IMR-90 (cell line): ENCODE results near the gene GARIN6. TPM values are rescaled to one million over a fixed set of nuclear protein-coding genes. Genes with fewer than 3 reads are reported as not detected.

ENCODE experiments used
- ATAC-seq: fragments of 200-7000 bp; cut with Tn5 transposase; 2 replicates; pipeline ENCODE4 v1.9.1; 2020; ENCODE audit warnings: low read depth, mild to moderate bottlenecking, moderate library complexity
- BruUV-seq: library from RNA; stranded (reverse); fragments of 400-500 nt; replicated peaks from 2 replicates; lab custom pipeline; 2021; lab: Mats Ljungman, UMichigan
- CTCF ChIA-PET: fragments of 300-600 bp; formaldehyde crosslinking; extraction: SDS; loops from one replicate; lab custom pipeline; 2021; ENCODE audit warnings: antibody characterized with exemption; lab: Yijun Ruan, JAX
- POLR2A ChIA-PET: fragments of 300-600 bp; sonication (Branson Sonifier 250); formaldehyde crosslinking; loops from one replicate; lab custom pipeline; 2022; ENCODE audit warnings: antibody characterized with exemption; ENCODE audit not compliant: unreplicated experiment; lab: Charles Lee
- DNase-seq: peaks from one replicate; pipeline ENCODE4 v3.0.0; 2013
- H2AFZ ChIP-seq: replicated peaks from 2 replicates; pipeline ENCODE3; 2013; ENCODE audit warnings: low read length, mild to moderate bottlenecking; ENCODE audit not compliant: poor library complexity
- H2AK5ac ChIP-seq: 2 replicates; pipeline ENCODE4 v1.6.1; 2013; ENCODE audit warnings: low read depth, low read length, inconsistent platforms
- H2AK9ac ChIP-seq: replicated peaks from 2 replicates; pipeline ENCODE3; 2013; ENCODE audit warnings: mild to moderate bottlenecking, low read depth, low read length, moderate library complexity; ENCODE audit not compliant: poor library complexity
- H2BK120ac ChIP-seq: 2 replicates; pipeline ENCODE4 v1.6.1; 2013; ENCODE audit warnings: low read depth, low read length, inconsistent platforms
- H2BK15ac ChIP-seq: 3 replicates; pipeline ENCODE4 v1.6.1; 2013; ENCODE audit warnings: low read depth, low read length, inconsistent platforms
- H2BK20ac ChIP-seq: 2 replicates; pipeline ENCODE4 v1.6.1; 2013; ENCODE audit warnings: low read depth, mild to moderate bottlenecking, inconsistent platforms, low read length, moderate library complexity
- H2BK5ac ChIP-seq: 2 replicates; pipeline ENCODE4 v1.6.1; 2013; ENCODE audit warnings: mild to moderate bottlenecking, low read depth, low read length, inconsistent platforms; ENCODE audit not compliant: poor library complexity, severe bottlenecking
- H3K14ac ChIP-seq: replicated peaks from 2 replicates; pipeline ENCODE4 v1.6.1; 2013; ENCODE audit warnings: low read depth, low read length, inconsistent platforms
- H3K18ac ChIP-seq: 2 replicates; pipeline ENCODE4 v1.6.1; 2013; ENCODE audit warnings: low read depth, low read length, control low read depth
- H3K23ac ChIP-seq: 2 replicates; pipeline ENCODE4 v1.6.1; 2013; ENCODE audit warnings: low read depth, low read length, inconsistent platforms
- H3K27ac ChIP-seq: 2 replicates; pipeline ENCODE4 v1.5.1; 2013; ENCODE audit warnings: mild to moderate bottlenecking, control low read depth, low read length; ENCODE audit not compliant: insufficient read depth
- H3K27me3 ChIP-seq: 2 replicates; pipeline ENCODE4 v1.6.1; 2013; ENCODE audit warnings: low read length; ENCODE audit not compliant: control insufficient read depth, insufficient read depth
- H3K36me3 ChIP-seq: 2 replicates; pipeline ENCODE4 v1.6.1; 2013; ENCODE audit warnings: low read length, mixed read lengths; ENCODE audit not compliant: control insufficient read depth, insufficient read depth
- H3K4ac ChIP-seq: 2 replicates; pipeline ENCODE4 v1.6.1; 2013; ENCODE audit warnings: low read depth, low read length, inconsistent platforms
- H3K4me1 ChIP-seq: 2 replicates; pipeline ENCODE4 v1.6.1; 2013; ENCODE audit warnings: low read length, mixed read lengths; ENCODE audit not compliant: control insufficient read depth, insufficient read depth
- H3K4me2 ChIP-seq: 2 replicates; pipeline ENCODE4 v1.6.1; 2013; ENCODE audit warnings: low read depth, mild to moderate bottlenecking, control low read depth, low read length, moderate library complexity
- H3K4me3 ChIP-seq: 2 replicates; pipeline ENCODE4 v1.5.1; 2013; ENCODE audit warnings: low read depth, mild to moderate bottlenecking, control low read depth, low read length, moderate library complexity; ENCODE audit not compliant: insufficient read depth
- H3K56ac ChIP-seq: 2 replicates; pipeline ENCODE4 v1.6.1; 2013; ENCODE audit warnings: low read length, inconsistent platforms; ENCODE audit not compliant: insufficient read depth; ENCODE audit errors: extremely low read depth
- H3K79me1 ChIP-seq, 2 experiments: 2 replicates each; pipeline ENCODE4 v1.6.1; 2013; ENCODE audit warnings: low read length in 2 of 2, inconsistent platforms in 1 of 2, low read depth in 1 of 2
- H3K9ac ChIP-seq: 2 replicates; pipeline ENCODE4 v1.6.1; 2013; ENCODE audit warnings: low read depth, low read length, control low read depth
- H3K9me1 ChIP-seq: 2 replicates; pipeline ENCODE4 v1.6.1; 2013; ENCODE audit warnings: low read length, inconsistent platforms; ENCODE audit not compliant: insufficient read depth
- H3K9me3 ChIP-seq: 2 replicates; pipeline ENCODE4 v1.6.1; 2013; ENCODE audit warnings: low read length; ENCODE audit not compliant: control insufficient read depth, insufficient read depth
- H4K20me1 ChIP-seq: 2 replicates; pipeline ENCODE4 v1.6.1; 2013; ENCODE audit warnings: low read length, inconsistent platforms; ENCODE audit not compliant: insufficient read depth
- H4K5ac ChIP-seq: 2 replicates; pipeline ENCODE4 v1.6.1; 2013; ENCODE audit warnings: mild to moderate bottlenecking, low read depth, low read length, control low read depth
- H4K8ac ChIP-seq, 2 experiments: 2 replicates each; pipeline ENCODE4 v1.6.1; 2013; ENCODE audit warnings: low read depth in 2 of 2, low read length in 2 of 2, control low read depth in 1 of 2, inconsistent platforms in 1 of 2
- H4K91ac ChIP-seq: 2 replicates; pipeline ENCODE4 v1.6.1; 2013; ENCODE audit warnings: low read depth, low read length, inconsistent platforms; ENCODE audit not compliant: insufficient read depth
- ELK1 ChIP-seq: fragments of 150-350 bp; IDR thresholded peaks from 2 replicates; pipeline ENCODE4 v1.6.1; 2016; ENCODE audit warnings: low read depth, mild to moderate bottlenecking, low read length, moderate library complexity, borderline replicate concordance
- FOS ChIP-seq: fragments of 150-350 bp; IDR thresholded peaks from 2 replicates; pipeline ENCODE4 v1.6.1; 2016; ENCODE audit warnings: low read depth, low read length
- MAZ ChIP-seq: IDR thresholded peaks from 2 replicates; pipeline ENCODE4 v1.6.1; 2012; ENCODE audit warnings: low read depth, mild to moderate bottlenecking, low read length, improper control_type of control experiment, moderate library complexity, borderline replicate concordance
- POLR2A ChIP-seq: IDR thresholded peaks from 2 replicates; pipeline ENCODE4 v1.6.1; 2012; ENCODE audit warnings: mild to moderate bottlenecking, low read depth, low read length
- RAD21 ChIP-seq: IDR thresholded peaks from 2 replicates; pipeline ENCODE4 v1.6.1; 2012; ENCODE audit warnings: low read length, improper control_type of control experiment
- RCOR1 ChIP-seq: IDR thresholded peaks from 2 replicates; pipeline ENCODE4 v1.6.1; 2012; ENCODE audit warnings: mild to moderate bottlenecking, low read length, improper control_type of control experiment; ENCODE audit not compliant: insufficient replicate concordance
- RFX5 ChIP-seq: IDR thresholded peaks from 2 replicates; pipeline ENCODE4 v1.8.0; 2012; ENCODE audit warnings: low read depth, mild to moderate bottlenecking, low read length, moderate library complexity
- SMC3 ChIP-seq: fragments of 150-350 bp; IDR thresholded peaks from 2 replicates; pipeline ENCODE4 v1.6.1; 2016; ENCODE audit warnings: low read depth, mild to moderate bottlenecking, antibody characterized with exemption, low read length, moderate library complexity
- WGBS, 2 experiments: methylation state at CpG; one replicate each; pipeline versions ENCODE4 v1.1.5 to v1.1.7; 2013; ENCODE audit warnings: missing lambda C conversion rate in 2 of 2; ENCODE audit not compliant: insufficient read length in 1 of 2; ENCODE audit errors: extremely low coverage in 2 of 2; 5-methylcytosine and 5-hydroxymethylcytosine counted together
- dilution Hi-C: fragments of 300-500 bp; cut with HindIII; formaldehyde crosslinking; loops from one replicate; pipeline ENCODE4 v1.14.3; 2018; ENCODE audit warnings: low sequenced_read_pairs; ENCODE audit not compliant: unreplicated experiment
- in situ Hi-C: fragments of 300-500 bp; cut with MboI; formaldehyde crosslinking; loops from 3 replicates; pipeline ENCODE4 v1.14.3; 2019; ENCODE audit warnings: low sequenced_read_pairs, inconsistent platforms, mixed read lengths
- intact Hi-C: fragments of 100-400 bp; cut with micrococcal nuclease; formaldehyde crosslinking; loops from 2 replicates; pipeline ENCODE4 v1.10.0; 2022
- polyA plus RNA-seq, 3 experiments: library from polyadenylated mRNA; depleted of rRNA; stranded (reverse); fragments of >200 nt; gene quantifications; 2 replicates each; pipeline ENCODE4 v1.2.3, GENCODE V29; 2012; ENCODE audit warnings: low replicate concordance in 1 of 3
- total RNA-seq: library from RNA; depleted of rRNA; stranded (reverse); fragments of >200 nt; gene quantifications from 2 replicates; pipeline ENCODE4 v1.2.3, GENCODE V29; 2012
- TF ChIP-seq, protein P1 (sequence below): fragments of 150-350 bp; IDR thresholded peaks from 2 replicates; pipeline ENCODE4 v1.6.1; 2017; ENCODE audit warnings: mild to moderate bottlenecking, antibody characterized with exemption, low read length, low read depth

GARIN6 gene
- total and polyA plus RNA-seq, 2 of the 4 experiments (the other 2 are of a cell fraction), result not detected

- intact Hi-C loops (no loop called here), dilution Hi-C loops (no loop called here)
Measured at GRCh38 chr12:99686142-99686541, 38.6 kb downstream of the GARIN6 start.

More at GRCh38 chr12:99686142-99686541, 38.6 kb downstream of the GARIN6 start:
- no peak overlapping the region for H2AK9ac ChIP-seq
- in situ Hi-C loops, result no loop called here
- no peak overlapping the region for H2AK5ac ChIP-seq
- no peak overlapping the region for H3K27ac ChIP-seq
- H3K4me2 ChIP-seq, result no peak overlapping the region
- no peak for DNase-seq
- no peak overlapping the region for H3K9ac ChIP-seq
- H4K91ac ChIP-seq, result no peak overlapping the region
- TF ChIP-seq RFX5 (no peak), ELK1 (no peak), SMC3 (no peak), POLR2A (no peak), FOS (no peak), RCOR1 (no peak), MAZ (no peak), RAD21 (no peak)
- TF ChIP-seq, protein P1, sequence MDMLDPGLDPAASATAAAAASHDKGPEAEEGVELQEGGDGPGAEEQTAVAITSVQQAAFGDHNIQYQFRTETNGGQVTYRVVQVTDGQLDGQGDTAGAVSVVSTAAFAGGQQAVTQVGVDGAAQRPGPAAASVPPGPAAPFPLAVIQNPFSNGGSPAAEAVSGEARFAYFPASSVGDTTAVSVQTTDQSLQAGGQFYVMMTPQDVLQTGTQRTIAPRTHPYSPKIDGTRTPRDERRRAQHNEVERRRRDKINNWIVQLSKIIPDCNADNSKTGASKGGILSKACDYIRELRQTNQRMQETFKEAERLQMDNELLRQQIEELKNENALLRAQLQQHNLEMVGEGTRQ, result no peak
- ChIA-PET CTCF (interaction anchor here (0.6 kb wide), 1 partner anchor 526 kb away, joined by 6 read pairs; no protein-coding TSS in a partner anchor), POLR2A (no interaction called here)
- peaks cover 2% of the 10 kb centered on the region for H3K9me3 ChIP-seq
- no peaks in the 10 kb centered on the region for H3K79me1 ChIP-seq
- H2BK20ac ChIP-seq, result no peak overlapping the region
- H3K36me3 ChIP-seq, result no peaks in the 10 kb centered on the region
- H3K18ac ChIP-seq, result no peak overlapping the region
- no peak overlapping the region for H2BK5ac ChIP-seq
- H3K9me1 ChIP-seq, result no peaks in the 10 kb centered on the region
- H3K4me3 ChIP-seq, result no peak overlapping the region
- no peak overlapping the region for H2BK120ac ChIP-seq
- H2AFZ ChIP-seq, result no peak overlapping the region
- H4K5ac ChIP-seq, result no peak overlapping the region
- no peak overlapping the region for H3K23ac ChIP-seq
- no CpG with 5 or more reads among the region's 1 CpG for WGBS, 2 experiments
- H3K4ac ChIP-seq, result no peak overlapping the region
- H3K27me3 ChIP-seq, result no peaks in the 10 kb centered on the region
- no peak overlapping the region for H3K56ac ChIP-seq
- no peaks in the 10 kb centered on the region for H4K20me1 ChIP-seq
- no peak for ATAC-seq
- H3K14ac ChIP-seq, result no peak overlapping the region
- no peak overlapping the region for H2BK15ac ChIP-seq
- BruUV-seq, result no TSS peak
- H3K4me1 ChIP-seq, result no peaks in the 10 kb centered on the region
- no peak overlapping the region for H4K8ac ChIP-seq
